ACC112 (cell line): ENCODE results near the gene BCAR1.

ENCODE experiments used
- H2AFZ ChIP-seq: fragments of 200-600 bp; sonication (generic); one replicate; pipeline ENCODE4 v1.6.0; 2017; ENCODE audit warnings: antibody characterized with exemption, low read length; ENCODE audit not compliant: unreplicated experiment
- H3K27ac ChIP-seq: fragments of 200-600 bp; sonication (generic); 2 replicates; pipeline ENCODE4 v1.5.1; 2014; ENCODE audit warnings: low read depth, mild to moderate bottlenecking, antibody characterized with exemption, low read length, moderate library complexity
- H3K27me3 ChIP-seq: fragments of 200-600 bp; sonication (generic); 2 replicates; pipeline ENCODE4 v1.6.1; 2014; ENCODE audit warnings: mild to moderate bottlenecking, antibody characterized with exemption, low read length, moderate library complexity, mixed read lengths; ENCODE audit not compliant: insufficient read depth
- H3K36me3 ChIP-seq: fragments of 200-600 bp; sonication (generic); 2 replicates; pipeline ENCODE4 v1.6.1; 2016; ENCODE audit warnings: mild to moderate bottlenecking, antibody characterized with exemption, low read length, moderate library complexity, mixed read lengths; ENCODE audit not compliant: insufficient read depth
- H3K4me1 ChIP-seq: fragments of 200-600 bp; sonication (generic); one replicate; pipeline ENCODE4 v1.6.1; 2016; ENCODE audit warnings: low read length, mixed read lengths; ENCODE audit not compliant: insufficient read depth, unreplicated experiment, control insufficient read depth
- H3K4me3 ChIP-seq: fragments of 200-600 bp; sonication (generic); 2 replicates; pipeline ENCODE4 v1.5.1; 2014; ENCODE audit warnings: mild to moderate bottlenecking, low read depth, low read length
- H3K79me2 ChIP-seq: fragments of 200-600 bp; sonication (generic); one replicate; pipeline ENCODE4 v1.6.0; 2016; ENCODE audit warnings: low read length; ENCODE audit not compliant: control insufficient read depth, unreplicated experiment, insufficient read depth

Gene BCAR1, protein sequence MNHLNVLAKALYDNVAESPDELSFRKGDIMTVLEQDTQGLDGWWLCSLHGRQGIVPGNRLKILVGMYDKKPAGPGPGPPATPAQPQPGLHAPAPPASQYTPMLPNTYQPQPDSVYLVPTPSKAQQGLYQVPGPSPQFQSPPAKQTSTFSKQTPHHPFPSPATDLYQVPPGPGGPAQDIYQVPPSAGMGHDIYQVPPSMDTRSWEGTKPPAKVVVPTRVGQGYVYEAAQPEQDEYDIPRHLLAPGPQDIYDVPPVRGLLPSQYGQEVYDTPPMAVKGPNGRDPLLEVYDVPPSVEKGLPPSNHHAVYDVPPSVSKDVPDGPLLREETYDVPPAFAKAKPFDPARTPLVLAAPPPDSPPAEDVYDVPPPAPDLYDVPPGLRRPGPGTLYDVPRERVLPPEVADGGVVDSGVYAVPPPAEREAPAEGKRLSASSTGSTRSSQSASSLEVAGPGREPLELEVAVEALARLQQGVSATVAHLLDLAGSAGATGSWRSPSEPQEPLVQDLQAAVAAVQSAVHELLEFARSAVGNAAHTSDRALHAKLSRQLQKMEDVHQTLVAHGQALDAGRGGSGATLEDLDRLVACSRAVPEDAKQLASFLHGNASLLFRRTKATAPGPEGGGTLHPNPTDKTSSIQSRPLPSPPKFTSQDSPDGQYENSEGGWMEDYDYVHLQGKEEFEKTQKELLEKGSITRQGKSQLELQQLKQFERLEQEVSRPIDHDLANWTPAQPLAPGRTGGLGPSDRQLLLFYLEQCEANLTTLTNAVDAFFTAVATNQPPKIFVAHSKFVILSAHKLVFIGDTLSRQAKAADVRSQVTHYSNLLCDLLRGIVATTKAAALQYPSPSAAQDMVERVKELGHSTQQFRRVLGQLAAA

DNA sequence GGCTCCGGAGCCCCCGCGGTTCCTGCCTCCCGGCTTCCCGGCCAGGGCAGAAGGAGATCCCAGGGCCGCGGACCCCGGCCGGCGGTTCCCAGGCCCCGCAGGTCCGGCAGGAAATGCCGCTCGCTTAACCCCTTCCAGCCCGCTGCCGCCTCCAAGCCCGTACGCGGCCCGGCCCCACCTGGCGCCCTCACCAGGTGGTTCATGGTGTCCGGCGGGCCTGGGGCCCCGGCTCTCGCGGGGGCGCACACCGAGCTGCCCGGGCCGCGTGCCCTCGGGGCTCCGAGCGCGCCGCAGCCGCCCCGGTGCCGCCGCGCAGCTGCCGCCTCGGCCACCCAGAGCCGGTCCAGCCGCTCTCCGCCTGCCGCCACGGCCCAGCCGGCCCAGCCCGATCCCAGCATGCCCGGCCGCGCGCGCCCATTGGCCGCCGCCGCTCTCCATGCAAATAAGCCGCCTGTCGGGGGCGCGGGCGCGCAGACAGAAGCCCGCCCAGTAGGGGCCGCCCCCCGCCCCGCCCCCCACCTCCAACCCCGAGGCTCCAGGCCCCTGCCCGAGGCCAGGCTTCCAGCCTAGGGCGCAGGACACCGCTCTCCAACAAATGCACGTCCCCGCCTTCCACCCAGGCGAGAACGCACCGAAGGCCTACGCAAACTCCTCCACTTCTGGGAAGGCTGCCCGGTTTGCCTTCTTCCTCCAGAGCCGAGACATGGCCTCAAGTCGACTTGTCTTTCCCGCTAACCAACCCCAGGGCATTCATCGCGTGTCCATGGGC is at the start of gene BCAR1:
TSS of gene BCAR1 (minus strand) at position 345 of the 769 bp plus-strand sequence. CDS start at position 203, 142 bp downstream.
- Histone ChIP-seq H3K79me2 (peaks cover 92% of the 10 kb centered on the region), H3K4me3 (peak within 1 kb of the TSS; percentile 89), H3K27ac (peak within 1 kb of the TSS; percentile 98), H3K36me3 (no peaks in the 10 kb centered on the region), H2AFZ (no peak within 1 kb of the TSS), H3K4me1 (peaks cover 81% of the 10 kb centered on the region), H3K27me3 (no peaks in the 10 kb centered on the region)

DNA sequence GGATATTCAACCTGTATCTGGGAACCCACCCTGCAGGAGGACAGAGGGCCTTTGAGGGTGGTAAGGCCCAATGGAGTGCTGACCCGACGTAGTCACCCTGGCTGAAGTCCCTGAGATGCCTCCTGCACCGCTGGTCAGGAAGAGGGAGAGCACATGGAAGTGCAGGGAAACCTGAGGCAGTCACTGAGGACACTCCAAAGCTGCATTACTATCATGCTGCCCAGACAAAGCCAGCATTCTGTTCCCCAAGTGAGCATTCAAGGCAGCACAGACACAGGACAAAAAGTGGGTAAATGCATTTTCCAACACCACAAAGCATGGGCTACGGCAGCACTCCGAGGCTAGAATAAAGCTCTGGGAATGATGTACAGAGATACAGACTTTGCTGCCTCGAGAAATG is 46.8 kb upstream of the BCAR1 start:
- no peaks in the 10 kb centered on the region for H3K79me2 ChIP-seq
- no peak overlapping the region for H3K4me3 ChIP-seq
- H2AFZ ChIP-seq: no peak overlapping the region
- no peak overlapping the region for H3K27ac ChIP-seq
- no peaks in the 10 kb centered on the region for H3K27me3 ChIP-seq
- no peaks in the 10 kb centered on the region for H3K4me1 ChIP-seq
- peaks cover 14% of the 10 kb centered on the region; the same call in 1 of the 2 replicates for H3K36me3 ChIP-seq

DNA sequence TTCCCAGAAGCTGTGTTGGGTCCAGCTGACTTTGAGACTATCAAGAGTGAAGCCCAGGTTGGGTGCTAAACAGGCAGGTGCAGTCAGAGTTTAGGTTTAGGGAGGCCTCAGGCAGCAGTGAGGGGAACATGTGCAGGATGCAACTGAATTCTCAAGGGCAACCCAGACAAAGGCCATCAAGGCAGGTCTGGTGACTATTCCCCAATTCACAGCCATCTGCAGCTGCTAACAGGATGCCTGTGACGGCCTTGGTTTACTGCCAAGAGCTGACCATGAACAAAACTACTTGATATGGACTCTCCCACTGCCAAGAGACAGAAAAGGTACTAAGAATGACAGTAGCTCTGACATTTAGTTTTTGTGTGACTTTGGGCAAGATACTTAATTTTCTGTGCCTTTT is 45.2 kb upstream of the BCAR1 start:
- H3K27ac ChIP-seq: no peak overlapping the region
- no peaks in the 10 kb centered on the region for H3K79me2 ChIP-seq
- peaks cover 14% of the 10 kb centered on the region; the same call in 1 of the 2 replicates for H3K36me3 ChIP-seq
- no peak overlapping the region for H2AFZ ChIP-seq
- H3K4me3 ChIP-seq: no peak overlapping the region
- H3K27me3 ChIP-seq: no peaks in the 10 kb centered on the region
- no peaks in the 10 kb centered on the region for H3K4me1 ChIP-seq

DNA sequence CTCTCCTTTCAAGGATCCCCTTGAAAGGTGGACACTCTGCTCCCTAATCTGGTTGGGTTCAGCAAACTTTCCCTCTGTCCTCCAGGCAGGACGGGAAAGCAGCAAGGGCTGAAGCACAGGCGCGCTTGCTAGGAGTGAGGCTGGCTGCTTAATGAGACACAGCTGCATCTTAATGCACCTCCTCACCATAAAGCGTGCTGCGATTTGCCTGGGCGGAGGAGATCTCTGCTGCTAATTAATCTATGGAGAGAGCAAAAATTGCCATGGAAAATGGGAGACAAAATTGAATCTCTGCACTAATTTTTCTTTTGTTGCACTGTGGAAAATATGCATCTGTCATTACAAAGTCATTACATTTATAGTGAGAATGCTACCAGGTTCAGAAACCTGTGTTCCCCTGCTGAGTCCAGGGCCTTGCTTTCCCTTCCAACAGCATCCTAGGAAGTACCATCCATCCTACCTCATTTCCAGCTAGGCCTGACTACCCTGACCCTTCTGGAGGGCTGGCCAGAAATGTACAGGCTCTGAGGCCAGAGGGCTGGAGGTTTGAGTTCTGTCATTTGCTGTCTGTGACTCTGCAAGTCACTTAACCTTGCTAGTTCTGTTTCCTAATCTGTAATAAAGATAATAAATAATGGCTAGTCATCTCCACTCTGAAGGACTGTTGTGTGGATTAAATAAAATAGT is 43.5 kb upstream of the BCAR1 start:
- Histone ChIP-seq H3K79me2 (no peaks in the 10 kb centered on the region), H3K27ac (no peak overlapping the region), H2AFZ (no peak overlapping the region), H3K4me1 (no peaks in the 10 kb centered on the region), H3K27me3 (no peaks in the 10 kb centered on the region), H3K36me3 (peaks cover 6% of the 10 kb centered on the region; the same call in 1 of the 2 replicates), H3K4me3 (no peak overlapping the region)

DNA sequence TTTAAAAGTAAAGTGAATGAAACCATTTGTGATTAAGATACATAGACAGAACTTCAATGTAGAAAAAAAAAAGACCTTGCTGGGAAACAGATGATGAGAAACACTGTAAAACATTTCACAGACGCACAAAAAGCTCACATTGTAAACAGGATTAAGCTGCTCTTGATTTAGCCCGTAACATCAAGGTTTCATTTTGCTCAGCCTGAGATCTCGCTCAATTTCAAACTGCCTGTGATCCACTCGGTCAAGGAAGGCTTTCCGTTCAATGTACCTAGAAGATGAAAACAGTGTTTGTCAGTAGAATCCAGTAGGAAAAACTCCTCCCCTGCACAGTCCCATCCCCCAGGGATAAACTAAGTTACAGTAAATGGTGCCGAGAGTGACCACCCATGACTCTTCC is 42.3 kb upstream of the BCAR1 start:
- H3K4me3 ChIP-seq: no peak overlapping the region
- no peaks in the 10 kb centered on the region for H3K27me3 ChIP-seq
- H2AFZ ChIP-seq: no peak overlapping the region
- peaks cover 6% of the 10 kb centered on the region; the same call in 1 of the 2 replicates for H3K36me3 ChIP-seq
- no peak overlapping the region for H3K27ac ChIP-seq
- H3K79me2 ChIP-seq: no peaks in the 10 kb centered on the region
- H3K4me1 ChIP-seq: peaks cover 6% of the 10 kb centered on the region

DNA sequence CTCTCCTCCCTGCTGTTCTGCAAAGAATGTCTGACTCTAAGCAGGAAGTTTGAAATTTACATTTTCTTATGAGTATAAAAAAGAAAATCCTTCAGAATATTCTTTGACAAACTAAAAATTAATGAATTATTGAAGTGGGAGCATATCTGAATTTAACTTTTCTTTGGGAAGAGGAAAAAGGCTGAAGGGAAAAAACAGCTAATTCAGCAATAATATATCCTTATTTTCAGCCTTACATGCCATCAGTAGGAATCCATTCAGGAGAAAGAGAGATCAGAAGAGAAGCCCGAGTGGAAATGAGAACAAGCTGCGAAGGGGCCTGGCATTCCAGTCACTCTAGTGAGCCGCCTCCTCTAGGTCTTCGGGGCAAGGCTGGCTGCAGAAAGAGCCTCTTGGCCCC is 41.7 kb upstream of the BCAR1 start:
- H3K79me2 ChIP-seq: no peaks in the 10 kb centered on the region
- H3K27ac ChIP-seq: no peak overlapping the region
- peaks cover 6% of the 10 kb centered on the region; the same call in 1 of the 2 replicates for H3K36me3 ChIP-seq
- H2AFZ ChIP-seq: no peak overlapping the region
- H3K4me1 ChIP-seq: peaks cover 11% of the 10 kb centered on the region
- H3K4me3 ChIP-seq: no peak overlapping the region
- no peaks in the 10 kb centered on the region for H3K27me3 ChIP-seq

DNA sequence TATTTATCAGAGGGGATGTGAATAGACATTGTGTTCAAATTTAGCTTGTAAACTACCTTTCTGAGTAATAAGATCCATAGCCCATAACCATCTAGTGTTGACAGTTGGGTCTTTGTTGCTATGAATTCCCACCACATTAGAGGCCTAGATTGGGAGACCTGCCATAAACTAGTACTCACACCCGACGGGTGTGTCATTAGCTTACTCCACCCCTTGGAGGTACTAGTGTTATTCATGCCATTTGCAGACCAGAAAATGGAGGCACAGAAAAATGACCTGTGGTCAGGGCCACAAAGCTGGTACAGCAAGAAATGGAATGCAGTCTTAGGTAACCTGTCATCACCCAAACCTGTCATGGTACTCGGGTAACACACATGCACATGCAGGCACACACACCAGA is 41.3 kb upstream of the BCAR1 start:
- peaks cover 6% of the 10 kb centered on the region; the same call in 1 of the 2 replicates for H3K36me3 ChIP-seq
- H3K4me3 ChIP-seq: no peak overlapping the region
- H3K27me3 ChIP-seq: no peaks in the 10 kb centered on the region
- no peak overlapping the region for H2AFZ ChIP-seq
- H3K27ac ChIP-seq: no peak overlapping the region
- no peaks in the 10 kb centered on the region for H3K79me2 ChIP-seq
- peaks cover 16% of the 10 kb centered on the region for H3K4me1 ChIP-seq

DNA sequence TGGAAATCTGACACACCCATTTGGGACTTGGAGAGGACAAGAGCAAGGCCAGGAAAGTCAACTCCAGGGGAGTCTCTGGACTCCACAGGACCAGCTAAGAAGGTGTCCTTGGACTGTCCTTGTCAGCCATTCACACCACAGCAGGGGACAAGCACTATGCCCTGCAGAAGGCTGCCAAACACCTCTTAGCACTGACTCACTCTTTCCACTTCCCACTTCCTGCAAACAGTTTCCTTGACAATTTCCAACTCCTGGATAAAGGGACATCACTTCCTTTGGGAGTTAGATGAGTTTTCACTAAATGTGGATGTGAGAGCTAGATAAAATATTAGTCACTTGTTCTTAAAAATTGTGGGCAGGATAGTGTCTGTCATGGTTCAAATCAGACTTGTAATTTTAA is 37.8 kb upstream of the BCAR1 start:
- H2AFZ ChIP-seq: no peak overlapping the region
- no peaks in the 10 kb centered on the region for H3K79me2 ChIP-seq
- peak overlapping the region; percentile 47 for H3K27ac ChIP-seq
- H3K4me3 ChIP-seq: no peak overlapping the region
- peaks cover 17% of the 10 kb centered on the region for H3K4me1 ChIP-seq
- H3K36me3 ChIP-seq: no peaks in the 10 kb centered on the region
- H3K27me3 ChIP-seq: no peaks in the 10 kb centered on the region

DNA sequence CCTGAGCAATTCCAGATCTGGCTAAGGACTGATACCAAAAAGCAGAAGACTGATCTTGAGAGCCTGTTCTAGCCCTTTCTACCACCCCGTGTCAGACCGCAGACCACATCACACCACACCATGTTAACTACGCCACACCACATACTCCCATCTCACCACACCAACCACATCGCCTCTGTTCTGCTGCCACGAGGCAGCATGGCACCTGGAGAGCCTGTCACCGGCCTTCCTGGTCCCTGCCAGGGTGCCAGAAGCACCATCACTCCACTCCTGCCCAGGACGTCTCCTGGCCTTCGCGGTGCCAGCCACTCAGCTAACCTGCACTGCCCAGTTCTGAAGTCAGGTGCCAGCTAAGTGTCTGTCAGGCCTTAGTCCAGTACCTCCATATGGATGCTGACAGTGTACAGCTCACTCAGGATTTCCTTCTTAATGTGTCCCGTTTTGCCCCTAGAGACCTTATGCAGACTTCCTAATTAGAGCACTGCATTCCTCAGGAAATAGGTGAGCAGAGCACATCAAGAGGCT is 37.2 kb upstream of the BCAR1 start:
- Histone ChIP-seq H3K27me3 (no peaks in the 10 kb centered on the region), H3K36me3 (no peaks in the 10 kb centered on the region), H3K4me1 (peaks cover 17% of the 10 kb centered on the region), H2AFZ (no peak overlapping the region), H3K4me3 (no peak overlapping the region), H3K27ac (peak overlapping the region; percentile 47), H3K79me2 (no peaks in the 10 kb centered on the region)
